MG63 (cell line): Measurements from ENCODE around the gene FBLIM1. TPM values are rescaled to one million over a fixed set of nuclear protein-coding genes. Genes with fewer than 3 reads are reported as not detected.

Experiments used
- DNase-seq: peaks from one replicate; pipeline ENCODE4 v3.0.0-alpha.2; 2020
- H3K27me3 ChIP-seq: fragments of 250-450 bp; sonication (Bioruptor Pico); 2 replicates; pipeline ENCODE4 v1.5.1; 2020; ENCODE audit warnings: mild to moderate bottlenecking, moderate library complexity
- H3K36me3 ChIP-seq: fragments of 250-450 bp; sonication (Bioruptor Pico); 2 replicates; pipeline ENCODE4 v1.5.1; 2020; ENCODE audit warnings: mild to moderate bottlenecking, moderate library complexity
- H3K4me3 ChIP-seq: fragments of 250-450 bp; sonication (Bioruptor Pico); 2 replicates; pipeline ENCODE4 v1.5.1; 2020; ENCODE audit warnings: mild to moderate bottlenecking, moderate library complexity
- H3K9me3 ChIP-seq: fragments of 250-450 bp; sonication (Bioruptor Pico); 2 replicates; pipeline ENCODE4 v1.5.1; 2020; ENCODE audit warnings: mild to moderate bottlenecking, moderate library complexity
- total RNA-seq: library from RNA; depleted of rRNA; stranded (reverse); fragments of >200 nt; shearing (Covaris generic); gene quantifications from 2 replicates; pipeline ENCODE4 v1.2.3, GENCODE V29; 2014; ENCODE audit warnings: low replicate concordance; rRNA removed

The FBLIM1 gene
- 17.5 and 23.1 TPM in 2 replicates for total RNA-seq

GRCh38 chr1:15758343-15758931, at the start of gene FBLIM1:
Gene FBLIM1, plus strand, starts transcription at chr1:15758795. Its CDS starts 6,189 bp downstream, at chr1:15764984.
- no peak for DNase-seq
- Histone ChIP-seq H3K36me3 (no peaks in the 10 kb centered on the region), H3K9me3 (no peaks in the 10 kb centered on the region), H3K27me3 (no peaks in the 10 kb centered on the region), H3K4me3 (peak within 1 kb of the TSS; percentile 59)

- H3K4me3 ChIP-seq = no peak overlapping the region
- no peaks in the 10 kb centered on the region for H3K27me3 ChIP-seq
- no peaks in the 10 kb centered on the region for H3K9me3 ChIP-seq
- DNase-seq = no peak
- peaks cover 8% of the 10 kb centered on the region for H3K36me3 ChIP-seq
These were observed 49.4 kb upstream of the FBLIM1 start for GRCh38 chr1:15709226-15709625.

GRCh38 chr1:15712168-15712567, 46.4 kb upstream of the FBLIM1 start:
- Histone ChIP-seq H3K36me3 (no peaks in the 10 kb centered on the region; the same call in none of the 2 replicates), H3K4me3 (no peak overlapping the region), H3K9me3 (no peaks in the 10 kb centered on the region), H3K27me3 (no peaks in the 10 kb centered on the region)
- no peak for DNase-seq

GRCh38 chr1:15714406-15715136, 44.0 kb upstream of the FBLIM1 start:
- Histone ChIP-seq H3K4me3 (no peak overlapping the region), H3K27me3 (no peaks in the 10 kb centered on the region), H3K36me3 (peaks cover 3% of the 10 kb centered on the region), H3K9me3 (no peaks in the 10 kb centered on the region)
- DNase-seq = no peak

- no peak overlapping the region for H3K4me3 ChIP-seq
- no peaks in the 10 kb centered on the region for H3K9me3 ChIP-seq
- H3K27me3 ChIP-seq = no peaks in the 10 kb centered on the region
- H3K36me3 ChIP-seq = peaks cover 3% of the 10 kb centered on the region
- no peak for DNase-seq
These were observed 41.0 kb upstream of the FBLIM1 start for GRCh38 chr1:15717418-15718125.

GRCh38 chr1:15718199-15718601, 40.4 kb upstream of the FBLIM1 start:
- no peak for DNase-seq
- Histone ChIP-seq H3K36me3 (peaks cover 3% of the 10 kb centered on the region), H3K9me3 (no peaks in the 10 kb centered on the region), H3K27me3 (no peaks in the 10 kb centered on the region), H3K4me3 (no peak overlapping the region)

- no peak overlapping the region for H3K4me3 ChIP-seq
- H3K36me3 ChIP-seq = peaks cover 3% of the 10 kb centered on the region
- no peaks in the 10 kb centered on the region for H3K9me3 ChIP-seq
- DNase-seq = no peak
- no peaks in the 10 kb centered on the region for H3K27me3 ChIP-seq
These were observed 39.0 kb upstream of the FBLIM1 start for GRCh38 chr1:15719381-15720120.

GRCh38 chr1:15720861-15721260, 37.7 kb upstream of the FBLIM1 start:
- Histone ChIP-seq H3K27me3 (no peaks in the 10 kb centered on the region), H3K9me3 (no peaks in the 10 kb centered on the region), H3K36me3 (peaks cover 3% of the 10 kb centered on the region), H3K4me3 (no peak overlapping the region)
- no peak for DNase-seq

GRCh38 chr1:15722411-15722810, 36.2 kb upstream of the FBLIM1 start:
- Histone ChIP-seq H3K27me3 (no peaks in the 10 kb centered on the region), H3K4me3 (no peak overlapping the region), H3K36me3 (peaks cover 5% of the 10 kb centered on the region), H3K9me3 (no peaks in the 10 kb centered on the region)
- no peak for DNase-seq

GRCh38 chr1:15722836-15723532, 35.6 kb upstream of the FBLIM1 start:
- Histone ChIP-seq H3K36me3 (peaks cover 11% of the 10 kb centered on the region), H3K9me3 (no peaks in the 10 kb centered on the region), H3K27me3 (no peaks in the 10 kb centered on the region), H3K4me3 (no peak overlapping the region)
- no peak for DNase-seq

GRCh38 chr1:15723631-15724246, 34.9 kb upstream of the FBLIM1 start:
- H3K9me3 ChIP-seq = no peaks in the 10 kb centered on the region
- peaks cover 11% of the 10 kb centered on the region for H3K36me3 ChIP-seq
- no peak for DNase-seq
- H3K4me3 ChIP-seq = no peak overlapping the region
- no peaks in the 10 kb centered on the region for H3K27me3 ChIP-seq

- no peaks in the 10 kb centered on the region for H3K27me3 ChIP-seq
- no peak for DNase-seq
- H3K36me3 ChIP-seq = peaks cover 12% of the 10 kb centered on the region
These were observed 33.4 kb upstream of the FBLIM1 start for GRCh38 chr1:15724949-15725880.

GRCh38 chr1:15726508-15726907, 32.1 kb upstream of the FBLIM1 start:
- H3K36me3 ChIP-seq = peaks cover 16% of the 10 kb centered on the region
- DNase-seq = no peak
- no peaks in the 10 kb centered on the region for H3K9me3 ChIP-seq
- H3K27me3 ChIP-seq = no peaks in the 10 kb centered on the region
- no peak overlapping the region for H3K4me3 ChIP-seq

More at GRCh38 chr1:15724949-15725880, 33.4 kb upstream of the FBLIM1 start:
- H3K9me3 ChIP-seq = no peaks in the 10 kb centered on the region
- H3K4me3 ChIP-seq = no peak overlapping the region

GRCh38 chr1:15727021-15727420, 31.6 kb upstream of the FBLIM1 start:
- Histone ChIP-seq H3K36me3 (peaks cover 16% of the 10 kb centered on the region), H3K9me3 (no peaks in the 10 kb centered on the region), H3K4me3 (no peak overlapping the region), H3K27me3 (no peaks in the 10 kb centered on the region)
- no peak for DNase-seq

- H3K4me3 ChIP-seq = no peak overlapping the region
- no peaks in the 10 kb centered on the region for H3K27me3 ChIP-seq
- no peaks in the 10 kb centered on the region for H3K9me3 ChIP-seq
- no peak for DNase-seq
- peaks cover 16% of the 10 kb centered on the region for H3K36me3 ChIP-seq
These were observed 31.2 kb upstream of the FBLIM1 start for GRCh38 chr1:15727424-15727823.
